IMR-90 (cell line): ENCODE data around the gene KCNIP1. TPM values are rescaled to one million over a fixed set of nuclear protein-coding genes. Genes with fewer than 3 reads are reported as not detected.
A peak's percentile ranks its signal among the peaks of the same experiment; 100 is the strongest.

Experiments
- ATAC-seq: fragments of 200-7000 bp; cut with Tn5 transposase; 2 replicates; pipeline ENCODE4 v1.9.1; 2020; ENCODE audit warnings: low read depth, mild to moderate bottlenecking, moderate library complexity
- BruUV-seq: library from RNA; stranded (reverse); fragments of 400-500 nt; replicated peaks from 2 replicates; lab custom pipeline; 2021; lab: Mats Ljungman, UMichigan
- CTCF ChIA-PET: fragments of 300-600 bp; formaldehyde crosslinking; extraction: SDS; loops from one replicate; lab custom pipeline; 2021; ENCODE audit warnings: antibody characterized with exemption; lab: Yijun Ruan, JAX
- POLR2A ChIA-PET: fragments of 300-600 bp; sonication (Branson Sonifier 250); formaldehyde crosslinking; loops from one replicate; lab custom pipeline; 2022; ENCODE audit warnings: antibody characterized with exemption; ENCODE audit not compliant: unreplicated experiment; lab: Charles Lee
- DNase-seq: peaks from one replicate; pipeline ENCODE4 v3.0.0; 2013
- H2AFZ ChIP-seq: replicated peaks from 2 replicates; pipeline ENCODE3; 2013; ENCODE audit warnings: low read length, mild to moderate bottlenecking; ENCODE audit not compliant: poor library complexity
- H2AK5ac ChIP-seq: 2 replicates; pipeline ENCODE4 v1.6.1; 2013; ENCODE audit warnings: low read depth, low read length, inconsistent platforms
- H2AK9ac ChIP-seq: replicated peaks from 2 replicates; pipeline ENCODE3; 2013; ENCODE audit warnings: mild to moderate bottlenecking, low read depth, low read length, moderate library complexity; ENCODE audit not compliant: poor library complexity
- H2BK120ac ChIP-seq: 2 replicates; pipeline ENCODE4 v1.6.1; 2013; ENCODE audit warnings: low read depth, low read length, inconsistent platforms
- H2BK15ac ChIP-seq: 3 replicates; pipeline ENCODE4 v1.6.1; 2013; ENCODE audit warnings: low read depth, low read length, inconsistent platforms
- H2BK20ac ChIP-seq: 2 replicates; pipeline ENCODE4 v1.6.1; 2013; ENCODE audit warnings: low read depth, mild to moderate bottlenecking, inconsistent platforms, low read length, moderate library complexity
- H2BK5ac ChIP-seq: 2 replicates; pipeline ENCODE4 v1.6.1; 2013; ENCODE audit warnings: mild to moderate bottlenecking, low read depth, low read length, inconsistent platforms; ENCODE audit not compliant: poor library complexity, severe bottlenecking
- H3K14ac ChIP-seq: replicated peaks from 2 replicates; pipeline ENCODE4 v1.6.1; 2013; ENCODE audit warnings: low read depth, low read length, inconsistent platforms
- H3K18ac ChIP-seq: 2 replicates; pipeline ENCODE4 v1.6.1; 2013; ENCODE audit warnings: low read depth, low read length, control low read depth
- H3K23ac ChIP-seq: 2 replicates; pipeline ENCODE4 v1.6.1; 2013; ENCODE audit warnings: low read depth, low read length, inconsistent platforms
- H3K27ac ChIP-seq: 2 replicates; pipeline ENCODE4 v1.5.1; 2013; ENCODE audit warnings: mild to moderate bottlenecking, control low read depth, low read length; ENCODE audit not compliant: insufficient read depth
- H3K27me3 ChIP-seq: 2 replicates; pipeline ENCODE4 v1.6.1; 2013; ENCODE audit warnings: low read length; ENCODE audit not compliant: control insufficient read depth, insufficient read depth
- H3K36me3 ChIP-seq: 2 replicates; pipeline ENCODE4 v1.6.1; 2013; ENCODE audit warnings: low read length, mixed read lengths; ENCODE audit not compliant: control insufficient read depth, insufficient read depth
- H3K4ac ChIP-seq: 2 replicates; pipeline ENCODE4 v1.6.1; 2013; ENCODE audit warnings: low read depth, low read length, inconsistent platforms
- H3K4me1 ChIP-seq: 2 replicates; pipeline ENCODE4 v1.6.1; 2013; ENCODE audit warnings: low read length, mixed read lengths; ENCODE audit not compliant: control insufficient read depth, insufficient read depth
- H3K4me2 ChIP-seq: 2 replicates; pipeline ENCODE4 v1.6.1; 2013; ENCODE audit warnings: low read depth, mild to moderate bottlenecking, control low read depth, low read length, moderate library complexity
- H3K4me3 ChIP-seq: 2 replicates; pipeline ENCODE4 v1.5.1; 2013; ENCODE audit warnings: low read depth, mild to moderate bottlenecking, control low read depth, low read length, moderate library complexity; ENCODE audit not compliant: insufficient read depth
- H3K56ac ChIP-seq: 2 replicates; pipeline ENCODE4 v1.6.1; 2013; ENCODE audit warnings: low read length, inconsistent platforms; ENCODE audit not compliant: insufficient read depth; ENCODE audit errors: extremely low read depth
- H3K79me1 ChIP-seq, 2 experiments: 2 replicates each; pipeline ENCODE4 v1.6.1; 2013; ENCODE audit warnings: low read length in 2 of 2, inconsistent platforms in 1 of 2, low read depth in 1 of 2
- H3K9ac ChIP-seq: 2 replicates; pipeline ENCODE4 v1.6.1; 2013; ENCODE audit warnings: low read depth, low read length, control low read depth
- H3K9me1 ChIP-seq: 2 replicates; pipeline ENCODE4 v1.6.1; 2013; ENCODE audit warnings: low read length, inconsistent platforms; ENCODE audit not compliant: insufficient read depth
- H3K9me3 ChIP-seq: 2 replicates; pipeline ENCODE4 v1.6.1; 2013; ENCODE audit warnings: low read length; ENCODE audit not compliant: control insufficient read depth, insufficient read depth
- H4K20me1 ChIP-seq: 2 replicates; pipeline ENCODE4 v1.6.1; 2013; ENCODE audit warnings: low read length, inconsistent platforms; ENCODE audit not compliant: insufficient read depth
- H4K5ac ChIP-seq: 2 replicates; pipeline ENCODE4 v1.6.1; 2013; ENCODE audit warnings: mild to moderate bottlenecking, low read depth, low read length, control low read depth
- H4K8ac ChIP-seq, 2 experiments: 2 replicates each; pipeline ENCODE4 v1.6.1; 2013; ENCODE audit warnings: low read depth in 2 of 2, low read length in 2 of 2, control low read depth in 1 of 2, inconsistent platforms in 1 of 2
- H4K91ac ChIP-seq: 2 replicates; pipeline ENCODE4 v1.6.1; 2013; ENCODE audit warnings: low read depth, low read length, inconsistent platforms; ENCODE audit not compliant: insufficient read depth
- ELK1 ChIP-seq: fragments of 150-350 bp; IDR thresholded peaks from 2 replicates; pipeline ENCODE4 v1.6.1; 2016; ENCODE audit warnings: low read depth, mild to moderate bottlenecking, low read length, moderate library complexity, borderline replicate concordance
- WGBS, 2 experiments: methylation state at CpG; one replicate each; pipeline versions ENCODE4 v1.1.5 to v1.1.7; 2013; ENCODE audit warnings: missing lambda C conversion rate in 2 of 2; ENCODE audit not compliant: insufficient read length in 1 of 2; ENCODE audit errors: extremely low coverage in 2 of 2; 5-methylcytosine and 5-hydroxymethylcytosine counted together
- dilution Hi-C: fragments of 300-500 bp; cut with HindIII; formaldehyde crosslinking; loops from one replicate; pipeline ENCODE4 v1.14.3; 2018; ENCODE audit warnings: low sequenced_read_pairs; ENCODE audit not compliant: unreplicated experiment
- in situ Hi-C: fragments of 300-500 bp; cut with MboI; formaldehyde crosslinking; loops from 3 replicates; pipeline ENCODE4 v1.14.3; 2019; ENCODE audit warnings: low sequenced_read_pairs, inconsistent platforms, mixed read lengths
- intact Hi-C: fragments of 100-400 bp; cut with micrococcal nuclease; formaldehyde crosslinking; loops from 2 replicates; pipeline ENCODE4 v1.10.0; 2022
- polyA plus RNA-seq, 3 experiments: library from polyadenylated mRNA; depleted of rRNA; stranded (reverse); fragments of >200 nt; gene quantifications; 2 replicates each; pipeline ENCODE4 v1.2.3, GENCODE V29; 2012; ENCODE audit warnings: low replicate concordance in 1 of 3
- total RNA-seq: library from RNA; depleted of rRNA; stranded (reverse); fragments of >200 nt; gene quantifications from 2 replicates; pipeline ENCODE4 v1.2.3, GENCODE V29; 2012

Gene KCNIP1
- total and polyA plus RNA-seq, 2 of the 4 experiments (the other 2 are of a cell fraction) = not detected

- no peak within 1 kb of the TSS for H2BK120ac ChIP-seq
- no peak within 1 kb of the TSS for H3K18ac ChIP-seq
- intact Hi-C loops (no loop called here), in situ Hi-C loops (no loop called here), dilution Hi-C loops (no loop called here)
- ChIA-PET POLR2A (no interaction called here), CTCF (no interaction called here)
- no peak within 1 kb of the TSS for H2AK5ac ChIP-seq
- BruUV-seq = no TSS peak
- H2BK20ac ChIP-seq = no peak within 1 kb of the TSS
- H4K5ac ChIP-seq = no peak within 1 kb of the TSS
- no peak within 1 kb of the TSS for H3K23ac ChIP-seq
- no peaks in the 10 kb centered on the region for H3K9me3 ChIP-seq
- no peak within 1 kb of the TSS for H4K91ac ChIP-seq
- no peak within 1 kb of the TSS for H3K4me3 ChIP-seq
- H2AK9ac ChIP-seq = no peak within 1 kb of the TSS
- peak within 1 kb of the TSS; percentile 37 for H2AFZ ChIP-seq
- H3K14ac ChIP-seq = no peak within 1 kb of the TSS
- no peak within 1 kb of the TSS for H2BK5ac ChIP-seq
- H4K8ac ChIP-seq = no peak within 1 kb of the TSS
- no peaks in the 10 kb centered on the region for H3K36me3 ChIP-seq
- no peak within 1 kb of the TSS for H3K27ac ChIP-seq
- H4K20me1 ChIP-seq = no peaks in the 10 kb centered on the region
- H3K4me1 ChIP-seq = no peaks in the 10 kb centered on the region
- H3K9me1 ChIP-seq = no peaks in the 10 kb centered on the region
- no peaks in the 10 kb centered on the region for H3K79me1 ChIP-seq
- no peak within 1 kb of the TSS for H3K4ac ChIP-seq
- ATAC-seq (no peak), DNase-seq (no peak)
- H2BK15ac ChIP-seq = no peak within 1 kb of the TSS
- peaks cover 17% of the 10 kb centered on the region for H3K27me3 ChIP-seq
- H3K4me2 ChIP-seq = no peak within 1 kb of the TSS
- WGBS, 2 experiments = 0% methylated on average over 1 of the region's 14 CpGs; no CpG with 5 or more reads in 1 of the 2 experiments
- no peak within 1 kb of the TSS for H3K56ac ChIP-seq
- no peak for TF ChIP-seq ELK1
- no peak within 1 kb of the TSS for H3K9ac ChIP-seq
Observed at GRCh38 chr5:170783498-170784247, 279.9 kb downstream of the KCNIP1 start, which contains the start of gene GABRP. Gene GABRP (plus strand): TSS chr5:170783725. CDS start chr5:170788616, 4,891 bp downstream.
